Body of pancreas (tissue), 4 donors: ENCODE results near the gene COL24A1.

ENCODE experiments used
- CTCF ChIP-seq, 7 experiments: fragments of 450-650 bp in 4 of 7; fragments of 200-600 bp in 3 of 7; sonication (generic) in 3 of 7; IDR thresholded peaks; one replicate each; pipeline ENCODE4 v1.5.1; 2016 to 2019; ENCODE audit warnings: antibody characterized with exemption in 7 of 7
- POLR2A ChIP-seq, 3 donors: fragments of 450-650 bp; IDR thresholded peaks; one replicate each; pipeline ENCODE4 v1.6.1; 2016; ENCODE audit warnings: antibody characterized with exemption in 3 of 3, mild to moderate bottlenecking in 2 of 3

DNA sequence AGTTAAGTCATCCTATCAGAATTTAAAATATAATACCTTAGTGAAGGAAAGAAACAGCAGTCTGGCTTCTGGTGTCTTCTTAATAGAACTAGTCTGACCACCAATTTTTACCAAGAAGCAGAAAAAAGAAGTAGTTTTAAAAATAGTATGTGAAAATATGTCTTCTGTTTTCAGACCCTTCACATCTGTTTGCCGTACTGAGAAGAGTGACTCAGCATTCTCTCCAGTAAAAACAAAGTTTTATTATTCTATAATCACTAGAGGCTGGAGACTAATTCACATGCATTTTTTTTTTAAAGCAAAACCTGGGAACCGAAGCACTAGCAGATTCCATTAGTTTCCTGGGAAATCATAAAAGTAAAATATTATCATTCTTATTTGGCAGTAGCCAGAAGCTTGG lies 163.8 kb downstream of the COL24A1 start:
- no peak for TF ChIP-seq CTCF (IDR thresholded peaks at IDR 0.05)
- TF ChIP-seq POLR2A (IDR thresholded peaks at IDR 0.05) = no peak
